Upper lobe of right lung (tissue), 1 donor: Measurements from ENCODE around the gene GUF1. TPM values are rescaled to one million over a fixed set of nuclear protein-coding genes. Genes with fewer than 3 reads are reported as not detected.

ENCODE experiments used
- ATAC-seq: fragments of 200-7000 bp; cut with Tn5 transposase; one replicate; pipeline ENCODE4 v1.9.1; 2020; ENCODE audit warnings: mild to moderate bottlenecking, moderate library complexity
- DNase-seq: peaks from one replicate; pipeline ENCODE4 v3.0.0-alpha.2; 2020
- H3K27ac ChIP-seq: fragments of 200-600 bp; one replicate; pipeline ENCODE4 v1.8.0; 2022
- H3K27me3 ChIP-seq: fragments of 200-600 bp; one replicate; pipeline ENCODE4 v1.8.0; 2022; ENCODE audit warnings: mild to moderate bottlenecking
- H3K36me3 ChIP-seq: fragments of 200-600 bp; one replicate; pipeline ENCODE4 v1.8.0; 2022
- H3K4me1 ChIP-seq: fragments of 200-600 bp; one replicate; pipeline ENCODE4 v1.8.0; 2022
- H3K4me3 ChIP-seq: fragments of 200-600 bp; one replicate; pipeline ENCODE4 v1.8.0; 2022; ENCODE audit warnings: mild to moderate bottlenecking
- H3K9me3 ChIP-seq: fragments of 200-600 bp; one replicate; pipeline ENCODE4 v1.8.0; 2022
- CTCF ChIP-seq: fragments of 200-600 bp; IDR thresholded peaks from one replicate; pipeline ENCODE4 v1.8.0; 2022; ENCODE audit warnings: antibody characterized with exemption
- intact Hi-C: fragments of 100-400 bp; cut with DNase I; formaldehyde crosslinking; loops from one replicate; pipeline ENCODE4 v1.11.0; 2022
- total RNA-seq: library from RNA; stranded (reverse); fragmentation: NEBNext Ultra II Directional; extraction: Animal tissue kit (Norgen Biotek cat#: 25700); gene quantifications from one replicate; pipeline ENCODE4 v1.2.1, GENCODE V29; 2021
- donor health status: DM: no; HTN: yes; CAD: no; lungs with severe emphysema.

GUF1 gene
- total RNA-seq, 1 donor from 2014 or later = 16.6 TPM

GRCh38 chr4:44674471-44674870, 3.7 kb upstream of the GUF1 start:
- Histone ChIP-seq H3K9me3 (no peaks in the 10 kb centered on the region), H3K27ac (no peak overlapping the region), H3K4me1 (peaks cover 6% of the 10 kb centered on the region), H3K36me3 (no peaks in the 10 kb centered on the region), H3K4me3 (no peak overlapping the region), H3K27me3 (no peaks in the 10 kb centered on the region)
- no peak for ATAC-seq
- no peak for DNase-seq
- no peak for TF ChIP-seq CTCF
- intact Hi-C loops = no loop called here

- Histone ChIP-seq H3K27ac (no peak overlapping the region), H3K4me1 (peaks cover 15% of the 10 kb centered on the region), H3K36me3 (no peaks in the 10 kb centered on the region), H3K27me3 (no peaks in the 10 kb centered on the region), H3K9me3 (no peaks in the 10 kb centered on the region), H3K4me3 (no peak overlapping the region)
- DNase-seq (no peak), ATAC-seq (no peak)
- TF ChIP-seq CTCF = no peak
- intact Hi-C loops = no loop called here
Measured at GRCh38 chr4:44675366-44675765, 2.9 kb upstream of the GUF1 start.

- no peak for TF ChIP-seq CTCF
- H3K36me3 ChIP-seq = peaks cover 19% of the 10 kb centered on the region
- intact Hi-C loops = no loop called here
- no peaks in the 10 kb centered on the region for H3K27me3 ChIP-seq
- peaks cover 17% of the 10 kb centered on the region for H3K4me1 ChIP-seq
- peak overlapping the region; percentile 82 for H3K4me3 ChIP-seq
- DNase-seq = no peak
- ATAC-seq = no peak
- no peaks in the 10 kb centered on the region for H3K9me3 ChIP-seq
- peak overlapping the region; percentile 91 for H3K27ac ChIP-seq
Measured at GRCh38 chr4:44679060-44679459, 840 bp downstream of the GUF1 start.

GRCh38 chr4:44684648-44685047, 6.4 kb downstream of the GUF1 start:
- no peaks in the 10 kb centered on the region for H3K27me3 ChIP-seq
- intact Hi-C loops = no loop called here

GRCh38 chr4:44700427-44700826, 22.2 kb downstream of the GUF1 start:
- no peak overlapping the region for H3K4me3 ChIP-seq
- peaks cover 86% of the 10 kb centered on the region for H3K36me3 ChIP-seq
- no peaks in the 10 kb centered on the region for H3K4me1 ChIP-seq
- no peak for TF ChIP-seq CTCF
- no peaks in the 10 kb centered on the region for H3K27me3 ChIP-seq
- no peak overlapping the region for H3K27ac ChIP-seq
- DNase-seq = no peak
- no peaks in the 10 kb centered on the region for H3K9me3 ChIP-seq
- ATAC-seq = no peak
- intact Hi-C loops = no loop called here

More at GRCh38 chr4:44684648-44685047, 6.4 kb downstream of the GUF1 start:
- H3K4me3 ChIP-seq = no peak overlapping the region
- DNase-seq = no peak
- H3K4me1 ChIP-seq = peaks cover 10% of the 10 kb centered on the region
- TF ChIP-seq CTCF = no peak
- H3K9me3 ChIP-seq = no peaks in the 10 kb centered on the region
- peaks cover 72% of the 10 kb centered on the region for H3K36me3 ChIP-seq
- no peak for ATAC-seq
- H3K27ac ChIP-seq = no peak overlapping the region

GRCh38 chr4:44701037-44701436, 22.8 kb downstream of the GUF1 start:
- H3K9me3 ChIP-seq = no peaks in the 10 kb centered on the region
- no peaks in the 10 kb centered on the region for H3K27me3 ChIP-seq
- ATAC-seq (no peak), DNase-seq (no peak)
- H3K4me1 ChIP-seq = no peaks in the 10 kb centered on the region
- H3K27ac ChIP-seq = no peak overlapping the region
- intact Hi-C loops = no loop called here
- TF ChIP-seq CTCF = no peak
- no peak overlapping the region for H3K4me3 ChIP-seq
- H3K36me3 ChIP-seq = peaks cover 80% of the 10 kb centered on the region
